Lower leg skin (tissue), 4 donors: ENCODE data around the gene LYZL1. TPM values are rescaled to one million over a fixed set of nuclear protein-coding genes. Genes with fewer than 3 reads are reported as not detected.

Experiments
- DNase-seq, 2 donors: peaks; one replicate each; pipeline ENCODE4 v3.0.0-alpha.2; 2019; ENCODE audit warnings: low spot score in 2 of 2
- H3K4me3 ChIP-seq: fragments of 200-600 bp; sonication (generic); 2 replicates; pipeline ENCODE4 v1.5.1; 2017; ENCODE audit warnings: mild to moderate bottlenecking, low read depth; ENCODE audit not compliant: poor library complexity, severe bottlenecking
- POLR2A ChIP-seq, 2 donors: fragments of 450-650 bp; IDR thresholded peaks; one replicate each; pipeline ENCODE4 v1.6.1; 2016 to 2017; ENCODE audit warnings: antibody characterized with exemption in 2 of 2, mild to moderate bottlenecking in 1 of 2, moderate library complexity in 1 of 2
- WGBS, 2 donors: methylation state at CpG; one replicate each; pipeline ENCODE4 v1.1.5; 2018; 5-methylcytosine and 5-hydroxymethylcytosine counted together
- intact Hi-C: fragments of 100-400 bp; cut with DNase I; formaldehyde crosslinking; loops from one replicate; pipeline ENCODE4 v1.15.0; 2023; ENCODE audit warnings: low total_unique reads
- total RNA-seq, 4 donors: library from RNA; depleted of rRNA; stranded (reverse); fragments of >200 nt; gene quantifications; one replicate each; pipeline ENCODE4 v1.1.0, GENCODE V29; 2016
- TF ChIP-seq, protein P1 (sequence below), 3 donors: fragments of 450-650 bp; IDR thresholded peaks; one replicate each; pipeline ENCODE4 v1.5.1; 2016; ENCODE audit warnings: antibody characterized with exemption in 3 of 3, mild to moderate bottlenecking in 3 of 3, moderate library complexity in 2 of 3

The LYZL1 gene
- total RNA-seq, 4 donors from 2014 or later: not detected

- no peak overlapping the region for H3K4me3 ChIP-seq
- intact Hi-C loops: no loop called here
- DNase-seq: no peak
- TF ChIP-seq, protein P1, sequence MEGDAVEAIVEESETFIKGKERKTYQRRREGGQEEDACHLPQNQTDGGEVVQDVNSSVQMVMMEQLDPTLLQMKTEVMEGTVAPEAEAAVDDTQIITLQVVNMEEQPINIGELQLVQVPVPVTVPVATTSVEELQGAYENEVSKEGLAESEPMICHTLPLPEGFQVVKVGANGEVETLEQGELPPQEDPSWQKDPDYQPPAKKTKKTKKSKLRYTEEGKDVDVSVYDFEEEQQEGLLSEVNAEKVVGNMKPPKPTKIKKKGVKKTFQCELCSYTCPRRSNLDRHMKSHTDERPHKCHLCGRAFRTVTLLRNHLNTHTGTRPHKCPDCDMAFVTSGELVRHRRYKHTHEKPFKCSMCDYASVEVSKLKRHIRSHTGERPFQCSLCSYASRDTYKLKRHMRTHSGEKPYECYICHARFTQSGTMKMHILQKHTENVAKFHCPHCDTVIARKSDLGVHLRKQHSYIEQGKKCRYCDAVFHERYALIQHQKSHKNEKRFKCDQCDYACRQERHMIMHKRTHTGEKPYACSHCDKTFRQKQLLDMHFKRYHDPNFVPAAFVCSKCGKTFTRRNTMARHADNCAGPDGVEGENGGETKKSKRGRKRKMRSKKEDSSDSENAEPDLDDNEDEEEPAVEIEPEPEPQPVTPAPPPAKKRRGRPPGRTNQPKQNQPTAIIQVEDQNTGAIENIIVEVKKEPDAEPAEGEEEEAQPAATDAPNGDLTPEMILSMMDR (IDR thresholded peaks at IDR 0.05): no peak
- TF ChIP-seq POLR2A (IDR thresholded peaks at IDR 0.05): no peak
- WGBS, 2 donors: 43 to 44% methylated on average over 2 of the region's 2 CpGs
Observed at GRCh38 chr10:29295813-29296212, 6.9 kb downstream of the LYZL1 start.

DNA sequence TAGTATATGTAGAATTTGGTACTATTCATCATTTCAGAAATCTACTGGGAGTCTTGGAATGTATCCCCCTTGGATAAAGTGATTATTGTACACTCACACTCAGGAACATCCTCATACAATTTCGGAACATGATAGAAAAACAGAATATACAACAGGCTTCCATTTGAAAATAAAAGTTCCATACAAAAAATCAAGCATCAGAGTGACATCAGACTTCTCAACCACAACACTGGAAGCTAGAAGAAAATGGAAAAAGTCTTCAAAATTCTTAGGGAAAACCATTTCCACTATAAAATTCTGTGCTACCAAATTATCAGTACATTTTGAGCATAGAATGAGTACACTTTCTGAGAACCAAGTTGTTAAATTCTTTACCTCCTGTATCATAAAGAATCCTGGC lies 8.8 kb downstream of the LYZL1 start:
- WGBS, 2 donors: 64 to 75% methylated on average over 1 of the region's 1 CpG

DNA sequence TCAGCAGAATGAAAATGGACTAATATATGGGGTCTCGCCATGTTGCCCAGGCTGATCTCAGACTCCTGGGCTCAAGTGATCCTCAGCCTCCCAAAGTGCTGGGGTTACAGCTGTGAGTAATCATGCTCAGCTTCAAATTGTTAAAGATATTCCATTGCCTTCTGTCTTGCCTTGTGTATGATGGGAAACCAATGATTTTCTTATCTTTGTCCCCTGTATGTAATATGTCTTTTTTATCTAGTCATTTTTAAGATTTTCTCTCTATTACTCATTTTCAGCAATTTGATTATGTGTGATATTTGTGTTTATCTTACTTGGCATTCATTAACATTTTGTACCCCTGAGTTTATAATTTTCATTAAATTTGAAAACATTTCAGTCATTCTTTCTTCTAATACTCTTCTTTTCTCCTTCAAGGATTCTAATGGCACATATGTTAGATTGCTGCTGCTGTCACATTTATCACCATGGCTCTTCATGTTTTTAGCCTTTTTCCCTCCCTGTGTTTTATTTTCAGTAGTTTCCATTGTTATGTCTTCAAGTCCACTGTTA lies 12.6 kb downstream of the LYZL1 start:
- DNase-seq: no peak
- intact Hi-C loops: no loop called here
- TF ChIP-seq, protein P1 (IDR thresholded peaks at IDR 0.05): no peak
- WGBS, 2 donors: 93 to 100% methylated on average over 1 of the region's 1 CpG
- H3K4me3 ChIP-seq: no peak overlapping the region

More for the DNA sequence above, 8.8 kb downstream of the LYZL1 start:
- intact Hi-C loops: no loop called here
- DNase-seq: no peak
- no peak overlapping the region for H3K4me3 ChIP-seq
- no peak for TF ChIP-seq POLR2A (IDR thresholded peaks at IDR 0.05)
- TF ChIP-seq, protein P1 (IDR thresholded peaks at IDR 0.05): no peak

DNA sequence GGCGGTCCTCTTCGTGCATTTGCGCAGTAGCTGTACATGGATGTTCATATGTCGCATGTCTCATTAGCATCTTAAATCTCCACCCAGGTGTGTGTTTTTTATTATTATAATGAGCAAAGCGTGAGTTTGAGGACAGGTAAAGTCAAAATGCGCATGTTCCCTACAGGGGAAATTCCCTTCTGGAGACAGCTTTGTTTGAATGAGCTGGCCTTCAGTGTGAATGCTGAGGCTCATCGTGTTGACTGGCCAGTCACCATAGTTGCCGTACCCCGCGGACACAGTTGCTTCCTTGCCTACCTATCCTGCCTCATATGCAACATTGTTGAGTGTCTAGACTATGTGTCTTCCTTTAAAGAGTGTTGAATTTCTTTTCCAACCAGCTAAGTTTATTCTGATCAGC lies 13.6 kb downstream of the LYZL1 start:
- no peak for DNase-seq
- H3K4me3 ChIP-seq: no peak overlapping the region
- intact Hi-C loops: no loop called here
- TF ChIP-seq, protein P1 (IDR thresholded peaks at IDR 0.05): no peak
- TF ChIP-seq POLR2A (IDR thresholded peaks at IDR 0.05): no peak
- 94 to 97% methylated on average over 10 of the region's 10 CpGs for WGBS, 2 donors

- WGBS, 2 donors: 18 to 19% methylated on average over 6 of the region's 6 CpGs
- peak; percentile 46 to 88 for DNase-seq
- no peak overlapping the region for H3K4me3 ChIP-seq
- intact Hi-C loops: no loop called here
- no peak for TF ChIP-seq POLR2A (IDR thresholded peaks at IDR 0.05)
- TF ChIP-seq, protein P1 (IDR thresholded peaks at IDR 0.05): peak in 1 of 3 donors; percentile 52
Observed at GRCh38 chr10:29304264-29304994, 15.6 kb downstream of the LYZL1 start.
